Measurements from ENCODE around the gene TRABD2B.

TRABD2B gene

GRCh38 chr1:47935856-47936255, 61.3 kb downstream of the TRABD2B start:
- DNase-seq (ENCODE audit: low spot score) = no peak

GRCh38 chr1:47935163-47935562, 62.0 kb downstream of the TRABD2B start:
- DNase-seq (ENCODE audit: low spot score) = no peak

GRCh38 chr1:47934243-47934805, 62.9 kb downstream of the TRABD2B start:
- no peak for DNase-seq (ENCODE audit: low spot score)

GRCh38 chr1:47932743-47933142, 64.4 kb downstream of the TRABD2B start:
- DNase-seq (ENCODE audit: low spot score) = no peak

DNA sequence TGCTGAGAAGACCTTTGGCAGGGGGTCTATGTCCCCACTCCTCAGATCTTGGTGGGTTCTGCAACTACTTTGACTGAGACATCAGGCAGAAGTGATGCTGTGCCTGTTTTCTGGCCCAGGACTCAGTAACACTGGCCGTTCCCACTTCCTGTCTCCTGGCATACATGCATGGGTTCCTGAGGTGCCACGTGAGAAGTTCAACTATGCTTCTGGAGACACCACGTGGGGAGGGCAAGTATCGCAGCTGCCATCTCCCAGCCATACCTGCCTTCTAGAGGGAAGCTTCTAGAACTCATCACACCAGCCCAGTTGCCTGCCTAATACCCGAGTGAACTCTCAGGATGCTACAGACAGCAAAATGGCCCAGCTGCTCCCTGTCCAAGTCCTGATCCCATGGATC, 65.8 kb downstream of the TRABD2B start:
- no peak for DNase-seq (ENCODE audit: low spot score)

- DNase-seq (ENCODE audit: low spot score) = no peak
These were observed 66.9 kb downstream of the TRABD2B start for GRCh38 chr1:47930210-47930840.

DNA sequence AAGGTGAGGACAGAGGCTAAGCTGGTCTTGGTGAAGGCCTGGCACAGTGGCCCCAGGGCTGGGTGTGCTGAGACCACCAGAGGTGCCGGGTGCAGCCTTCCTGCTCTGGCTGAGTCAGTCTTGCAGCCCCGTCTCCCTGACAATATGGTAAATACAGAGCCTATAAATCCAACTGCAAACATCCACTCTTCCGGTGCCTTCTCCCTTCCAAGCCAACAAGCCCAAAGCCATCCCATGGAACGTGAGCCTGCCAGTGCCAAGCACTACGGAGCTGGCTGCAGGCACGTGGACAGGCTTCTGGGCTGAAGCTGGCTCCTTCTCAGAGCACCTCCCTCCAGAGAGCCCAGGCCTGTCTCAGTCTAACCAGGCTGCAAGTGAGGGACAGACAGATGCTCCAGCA, 70.0 kb downstream of the TRABD2B start:
- DNase-seq (ENCODE audit: low spot score) = no peak

GRCh38 chr1:47926461-47926999, 70.7 kb downstream of the TRABD2B start:
- DNase-seq (ENCODE audit: low spot score) = no peak

GRCh38 chr1:47924270-47925048, 72.7 kb downstream of the TRABD2B start:
- no peak for DNase-seq (ENCODE audit: low spot score)

GRCh38 chr1:47921935-47922415, 75.2 kb downstream of the TRABD2B start:
- DNase-seq (ENCODE audit: low spot score) = no peak

DNA sequence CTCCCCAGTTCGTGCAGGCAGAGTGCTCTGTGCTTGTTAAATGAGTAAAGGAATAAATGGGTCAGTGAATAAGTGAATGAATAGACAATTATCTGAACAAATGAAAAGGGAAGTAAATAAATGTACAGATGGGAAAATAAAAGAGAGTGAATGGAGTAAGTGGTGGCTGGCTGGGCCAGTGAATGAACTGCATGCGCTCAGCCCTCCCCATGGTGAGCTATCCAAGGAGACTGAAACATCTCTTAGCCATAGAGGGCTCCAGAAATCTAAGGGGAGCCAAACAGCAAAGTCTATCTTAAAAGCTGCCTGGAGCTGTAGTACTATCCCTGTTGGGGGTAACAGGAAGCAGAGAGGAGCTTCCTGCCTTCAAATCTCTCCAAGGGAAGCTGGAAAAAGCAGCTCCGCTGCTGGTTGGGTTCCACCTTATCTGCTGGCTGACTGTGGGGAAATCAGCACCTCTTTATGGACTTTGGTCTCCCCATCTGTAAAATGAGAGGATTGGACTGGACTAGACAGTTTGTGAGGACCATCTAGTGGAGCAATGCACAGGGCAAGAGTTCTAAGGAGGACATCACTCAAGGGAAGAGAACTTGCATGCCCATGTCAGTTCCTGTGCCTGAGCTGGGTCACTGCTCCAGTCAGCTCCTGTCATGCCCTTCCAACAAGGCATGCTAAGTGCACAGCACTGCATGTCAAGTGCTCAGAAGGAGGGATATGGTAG, 77.9 kb downstream of the TRABD2B start:
- DNase-seq (ENCODE audit: low spot score) = no peak

- DNase-seq (ENCODE audit: low spot score) = no peak
These were observed 78.8 kb downstream of the TRABD2B start for GRCh38 chr1:47918257-47918867.

GRCh38 chr1:47917687-47918086, 79.5 kb downstream of the TRABD2B start:
- no peak for DNase-seq (ENCODE audit: low spot score)

DNA sequence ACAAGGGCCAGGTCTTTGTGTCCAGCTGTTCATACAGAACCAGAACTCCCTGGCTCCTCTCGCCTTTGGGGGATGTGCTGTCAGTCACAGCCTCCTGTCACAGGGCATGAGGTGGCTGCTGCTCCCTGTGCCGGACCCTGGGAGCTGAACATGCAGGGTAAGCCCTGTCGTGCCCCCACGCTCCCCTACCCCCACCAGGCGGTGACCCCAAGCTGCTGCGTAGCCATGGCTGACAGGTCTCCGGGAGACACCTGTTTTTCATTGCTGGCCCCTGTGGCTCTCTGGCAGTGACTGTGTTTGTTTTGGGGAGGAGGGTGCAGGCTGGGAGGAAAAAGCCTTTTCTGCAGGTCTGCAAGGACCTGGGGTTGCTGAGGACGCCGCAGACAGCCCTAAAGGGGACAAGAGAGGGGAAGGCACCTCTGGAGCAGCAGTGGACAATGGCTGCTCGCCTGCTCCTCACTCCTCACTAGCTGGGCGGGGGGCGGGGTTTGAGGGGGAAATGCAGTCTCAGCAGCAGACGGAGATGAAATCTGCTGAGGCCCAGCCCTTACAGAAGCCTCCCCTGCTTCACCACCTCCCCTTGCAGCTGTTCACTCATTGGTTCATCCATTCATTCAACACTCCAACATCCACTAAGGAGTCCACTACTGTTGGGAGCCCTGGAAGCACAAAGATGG, 81.4 kb downstream of the TRABD2B start:
- DNase-seq (ENCODE audit: low spot score) = no peak

- no peak for DNase-seq (ENCODE audit: low spot score)
These were observed 82.1 kb downstream of the TRABD2B start for GRCh38 chr1:47914952-47915676.

DNA sequence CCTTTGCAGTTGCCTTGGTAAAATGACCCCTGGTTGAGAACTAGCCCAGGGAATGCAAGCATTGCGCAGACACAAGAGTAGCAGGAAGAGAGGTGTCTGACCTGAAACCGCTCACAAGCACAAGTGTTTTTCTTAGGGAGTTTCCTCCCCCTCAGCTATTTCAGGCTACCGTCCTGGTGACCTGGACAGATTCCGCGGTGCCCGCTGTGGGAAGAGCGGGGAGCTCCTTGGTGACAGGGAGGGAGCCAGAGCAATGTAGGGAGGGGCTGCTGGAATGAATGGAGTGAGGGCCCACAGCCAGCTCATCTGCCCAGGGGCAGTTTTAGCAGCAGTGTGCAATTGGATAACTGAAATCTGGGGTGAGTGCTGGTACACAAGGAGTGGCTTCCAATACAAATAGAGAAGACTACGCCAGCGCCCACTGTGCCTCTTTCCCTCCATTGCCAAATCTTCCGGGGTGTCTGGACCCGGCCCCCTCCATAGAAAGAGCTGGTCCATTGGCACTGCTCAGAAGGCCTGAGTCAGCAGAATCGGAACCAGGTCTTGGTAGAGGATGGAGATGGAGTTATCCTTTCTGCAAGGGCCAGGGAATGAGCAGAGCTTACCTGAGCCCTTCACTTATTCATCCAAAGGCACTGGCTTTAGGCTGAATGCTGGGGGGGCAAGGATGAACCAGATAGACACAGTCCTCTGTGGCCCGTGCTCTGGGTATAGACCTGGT, 82.8 kb downstream of the TRABD2B start:
- no peak for DNase-seq (ENCODE audit: low spot score)

GRCh38 chr1:47913225-47913823, 83.9 kb downstream of the TRABD2B start:
- DNase-seq (ENCODE audit: low spot score) = no peak

DNA sequence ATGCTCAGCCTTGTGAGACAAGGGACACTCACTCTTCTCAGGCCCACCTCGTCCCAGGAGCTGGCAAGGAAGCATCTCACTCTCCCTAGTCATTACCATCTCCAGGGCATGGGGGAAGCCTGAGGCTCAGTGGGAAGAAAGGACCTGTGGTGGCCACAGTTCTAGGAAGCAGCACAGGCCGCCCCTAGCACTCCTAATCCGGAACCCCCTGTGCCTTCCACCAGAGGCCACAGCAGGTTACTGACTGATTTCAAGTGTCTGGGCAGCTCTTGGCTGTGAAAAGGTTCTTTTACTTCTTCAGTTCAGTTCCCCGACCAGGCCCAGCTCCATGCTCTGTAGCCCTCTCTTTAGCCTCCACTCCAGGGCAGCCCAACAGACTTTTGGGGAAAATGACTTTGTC, 84.4 kb downstream of the TRABD2B start:
- no peak for DNase-seq (ENCODE audit: low spot score)

- no peak for DNase-seq (ENCODE audit: low spot score)
These were observed 85.3 kb downstream of the TRABD2B start for GRCh38 chr1:47911892-47912291.

DNA sequence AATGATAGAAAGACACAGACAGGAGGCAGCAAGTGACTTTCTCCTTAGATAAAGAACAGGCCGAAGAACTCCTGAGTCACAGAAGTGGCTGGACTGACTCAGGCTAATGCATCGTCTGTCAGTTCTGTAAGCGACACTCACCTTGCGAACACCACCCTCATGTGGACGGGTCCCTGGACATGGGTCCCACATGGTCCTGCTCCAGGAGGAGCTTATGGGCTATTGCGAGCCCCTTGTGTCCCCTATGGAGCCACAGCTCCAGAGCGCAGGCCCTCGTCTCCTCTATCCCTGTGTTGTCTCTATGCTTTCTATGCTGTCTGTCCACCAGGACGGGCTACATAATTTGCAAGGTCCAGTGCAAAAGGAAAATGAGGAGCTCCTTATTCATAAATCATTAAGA, 85.8 kb downstream of the TRABD2B start:
- DNase-seq (ENCODE audit: low spot score) = no peak
